ENCODE results near the gene CCDC141. TPM values are rescaled to one million over a fixed set of nuclear protein-coding genes. Genes with fewer than 3 reads are reported as not detected.

CCDC141 gene
- total RNA-seq, 1 experiment from 2014 or later, result 0.30 TPM

GRCh38 chr2:178895171-178895570 lies 154.8 kb downstream of the CCDC141 start:
- H3K79me2 ChIP-seq (ENCODE audit: low read length), result no peaks in the 10 kb centered on the region
- no peaks in the 10 kb centered on the region for H3K9me3 ChIP-seq (ENCODE audit: low read length)
- H3K4me1 ChIP-seq (ENCODE audit: low read length), result no peaks in the 10 kb centered on the region
- H2AFZ ChIP-seq (ENCODE audit: low read length), result no peak overlapping the region
- H3K4me3 ChIP-seq (ENCODE audit: low read length), result no peak overlapping the region
- no peak overlapping the region for H3K9ac ChIP-seq (ENCODE audit: low read length)
- H3K4me2 ChIP-seq (ENCODE audit: low read depth, low read length, poor library complexity, severe bottlenecking), result no peak overlapping the region
- H4K20me1 ChIP-seq (ENCODE audit: insufficient read depth, low read depth, low read length), result no peaks in the 10 kb centered on the region
- no peaks in the 10 kb centered on the region for H3K27me3 ChIP-seq (ENCODE audit: low read length)
- H3K9me2 ChIP-seq (replicated peaks; ENCODE audit: insufficient read depth, low read length), result no peaks in the 10 kb centered on the region
- no peaks in the 10 kb centered on the region for H3K36me3 ChIP-seq (ENCODE audit: insufficient read depth, low read length)
- no peak for DNase-seq
- H3K27ac ChIP-seq (ENCODE audit: low read length), result no peak overlapping the region

- no peaks in the 10 kb centered on the region for H3K27me3 ChIP-seq (ENCODE audit: low read length)
- no peak for DNase-seq
- no peaks in the 10 kb centered on the region for H3K4me1 ChIP-seq (ENCODE audit: low read length)
- no peak overlapping the region for H3K27ac ChIP-seq (ENCODE audit: low read length)
- no peak overlapping the region for H3K4me3 ChIP-seq (ENCODE audit: low read length)
- no peaks in the 10 kb centered on the region for H3K9me2 ChIP-seq (replicated peaks; ENCODE audit: insufficient read depth, low read length)
- H4K20me1 ChIP-seq (ENCODE audit: insufficient read depth, low read depth, low read length), result no peaks in the 10 kb centered on the region
- no peak overlapping the region for H2AFZ ChIP-seq (ENCODE audit: low read length)
- no peak overlapping the region for H3K4me2 ChIP-seq (ENCODE audit: low read depth, low read length, poor library complexity, severe bottlenecking)
- no peaks in the 10 kb centered on the region for H3K79me2 ChIP-seq (ENCODE audit: low read length)
- H3K36me3 ChIP-seq (ENCODE audit: insufficient read depth, low read length), result no peaks in the 10 kb centered on the region
- no peak overlapping the region for H3K9ac ChIP-seq (ENCODE audit: low read length)
- H3K9me3 ChIP-seq (ENCODE audit: low read length), result no peaks in the 10 kb centered on the region
Observed at GRCh38 chr2:178892751-178893625, 156.9 kb downstream of the CCDC141 start.

- H3K4me2 ChIP-seq (ENCODE audit: low read depth, low read length, poor library complexity, severe bottlenecking), result no peak overlapping the region
- H3K27me3 ChIP-seq (ENCODE audit: low read length), result no peaks in the 10 kb centered on the region
- no peak for DNase-seq
- no peaks in the 10 kb centered on the region for H3K4me1 ChIP-seq (ENCODE audit: low read length)
- H3K9me3 ChIP-seq (ENCODE audit: low read length), result no peaks in the 10 kb centered on the region
- H3K79me2 ChIP-seq (ENCODE audit: low read length), result no peaks in the 10 kb centered on the region
- H3K4me3 ChIP-seq (ENCODE audit: low read length), result no peak overlapping the region
- no peak overlapping the region for H3K27ac ChIP-seq (ENCODE audit: low read length)
- no peak overlapping the region for H3K9ac ChIP-seq (ENCODE audit: low read length)
- no peaks in the 10 kb centered on the region for H3K9me2 ChIP-seq (replicated peaks; ENCODE audit: insufficient read depth, low read length)
- no peak overlapping the region for H2AFZ ChIP-seq (ENCODE audit: low read length)
- H3K36me3 ChIP-seq (ENCODE audit: insufficient read depth, low read length), result no peaks in the 10 kb centered on the region
- no peaks in the 10 kb centered on the region for H4K20me1 ChIP-seq (ENCODE audit: insufficient read depth, low read depth, low read length)
Observed at GRCh38 chr2:178891959-178892485, 157.9 kb downstream of the CCDC141 start.

- Histone ChIP-seq H3K36me3 (ENCODE audit: insufficient read depth, low read length) (no peaks in the 10 kb centered on the region), H3K27ac (ENCODE audit: low read length) (no peak overlapping the region), H3K9me3 (ENCODE audit: low read length) (no peaks in the 10 kb centered on the region), H2AFZ (ENCODE audit: low read length) (no peak overlapping the region), H4K20me1 (ENCODE audit: insufficient read depth, low read depth, low read length) (no peaks in the 10 kb centered on the region), H3K4me1 (ENCODE audit: low read length) (no peaks in the 10 kb centered on the region), H3K27me3 (ENCODE audit: low read length) (no peaks in the 10 kb centered on the region), H3K9me2 (replicated peaks; ENCODE audit: insufficient read depth, low read length) (no peaks in the 10 kb centered on the region), H3K79me2 (ENCODE audit: low read length) (no peaks in the 10 kb centered on the region), H3K4me3 (ENCODE audit: low read length) (no peak overlapping the region), H3K4me2 (ENCODE audit: low read depth, low read length, poor library complexity, severe bottlenecking) (no peak overlapping the region), H3K9ac (ENCODE audit: low read length) (no peak overlapping the region)
- peak; percentile 86 for DNase-seq
Observed at GRCh38 chr2:178891265-178891958, 158.5 kb downstream of the CCDC141 start.

- no peaks in the 10 kb centered on the region for H3K9me3 ChIP-seq (ENCODE audit: low read length)
- H4K20me1 ChIP-seq (ENCODE audit: insufficient read depth, low read depth, low read length), result no peaks in the 10 kb centered on the region
- H2AFZ ChIP-seq (ENCODE audit: low read length), result no peak overlapping the region
- H3K4me2 ChIP-seq (ENCODE audit: low read depth, low read length, poor library complexity, severe bottlenecking), result no peak overlapping the region
- DNase-seq, result no peak
- H3K9me2 ChIP-seq (replicated peaks; ENCODE audit: insufficient read depth, low read length), result no peaks in the 10 kb centered on the region
- no peak overlapping the region for H3K4me3 ChIP-seq (ENCODE audit: low read length)
- H3K36me3 ChIP-seq (ENCODE audit: insufficient read depth, low read length), result no peaks in the 10 kb centered on the region
- H3K9ac ChIP-seq (ENCODE audit: low read length), result no peak overlapping the region
- H3K4me1 ChIP-seq (ENCODE audit: low read length), result no peaks in the 10 kb centered on the region
- H3K79me2 ChIP-seq (ENCODE audit: low read length), result no peaks in the 10 kb centered on the region
- no peaks in the 10 kb centered on the region for H3K27me3 ChIP-seq (ENCODE audit: low read length)
- H3K27ac ChIP-seq (ENCODE audit: low read length), result no peak overlapping the region
Observed at GRCh38 chr2:178886006-178886405, 163.9 kb downstream of the CCDC141 start.

- no peaks in the 10 kb centered on the region for H3K9me2 ChIP-seq (replicated peaks; ENCODE audit: insufficient read depth, low read length)
- DNase-seq, result no peak
- no peak overlapping the region for H3K27ac ChIP-seq (ENCODE audit: low read length)
Observed at GRCh38 chr2:178884440-178884839, 165.5 kb downstream of the CCDC141 start.

GRCh38 chr2:178882666-178883440 lies 167.1 kb downstream of the CCDC141 start:
- H3K27ac ChIP-seq (ENCODE audit: low read length), result no peak overlapping the region
- H2AFZ ChIP-seq (ENCODE audit: low read length), result no peak overlapping the region
- H3K4me2 ChIP-seq (ENCODE audit: low read depth, low read length, poor library complexity, severe bottlenecking), result no peak overlapping the region

More at GRCh38 chr2:178884440-178884839, 165.5 kb downstream of the CCDC141 start:
- Histone ChIP-seq H3K4me3 (ENCODE audit: low read length) (no peak overlapping the region), H3K27me3 (ENCODE audit: low read length) (no peaks in the 10 kb centered on the region), H3K4me1 (ENCODE audit: low read length) (no peaks in the 10 kb centered on the region), H3K9me3 (ENCODE audit: low read length) (no peaks in the 10 kb centered on the region), H3K9ac (ENCODE audit: low read length) (no peak overlapping the region), H3K79me2 (ENCODE audit: low read length) (no peaks in the 10 kb centered on the region), H3K4me2 (ENCODE audit: low read depth, low read length, poor library complexity, severe bottlenecking) (no peak overlapping the region), H4K20me1 (ENCODE audit: insufficient read depth, low read depth, low read length) (no peaks in the 10 kb centered on the region), H2AFZ (ENCODE audit: low read length) (no peak overlapping the region), H3K36me3 (ENCODE audit: insufficient read depth, low read length) (no peaks in the 10 kb centered on the region)

GRCh38 chr2:178881075-178881474 lies 168.9 kb downstream of the CCDC141 start:
- no peaks in the 10 kb centered on the region for H3K4me1 ChIP-seq (ENCODE audit: low read length)
- no peak overlapping the region for H3K4me3 ChIP-seq (ENCODE audit: low read length)
- H3K9ac ChIP-seq (ENCODE audit: low read length), result no peak overlapping the region
- DNase-seq, result no peak
- no peaks in the 10 kb centered on the region for H3K27me3 ChIP-seq (ENCODE audit: low read length)
- no peak overlapping the region for H3K27ac ChIP-seq (ENCODE audit: low read length)
- H4K20me1 ChIP-seq (ENCODE audit: insufficient read depth, low read depth, low read length), result no peaks in the 10 kb centered on the region
- H3K9me3 ChIP-seq (ENCODE audit: low read length), result no peaks in the 10 kb centered on the region
- H3K4me2 ChIP-seq (ENCODE audit: low read depth, low read length, poor library complexity, severe bottlenecking), result no peak overlapping the region
- no peaks in the 10 kb centered on the region for H3K36me3 ChIP-seq (ENCODE audit: insufficient read depth, low read length)
- no peaks in the 10 kb centered on the region for H3K9me2 ChIP-seq (replicated peaks; ENCODE audit: insufficient read depth, low read length)
- no peak overlapping the region for H2AFZ ChIP-seq (ENCODE audit: low read length)
- H3K79me2 ChIP-seq (ENCODE audit: low read length), result no peaks in the 10 kb centered on the region

More at GRCh38 chr2:178882666-178883440, 167.1 kb downstream of the CCDC141 start:
- H4K20me1 ChIP-seq (ENCODE audit: insufficient read depth, low read depth, low read length), result no peaks in the 10 kb centered on the region
- H3K27me3 ChIP-seq (ENCODE audit: low read length), result no peaks in the 10 kb centered on the region
- H3K9ac ChIP-seq (ENCODE audit: low read length), result no peak overlapping the region
- no peaks in the 10 kb centered on the region for H3K4me1 ChIP-seq (ENCODE audit: low read length)
- H3K9me2 ChIP-seq (replicated peaks; ENCODE audit: insufficient read depth, low read length), result no peaks in the 10 kb centered on the region
- H3K4me3 ChIP-seq (ENCODE audit: low read length), result no peak overlapping the region
- no peaks in the 10 kb centered on the region for H3K9me3 ChIP-seq (ENCODE audit: low read length)
- H3K36me3 ChIP-seq (ENCODE audit: insufficient read depth, low read length), result no peaks in the 10 kb centered on the region
- no peaks in the 10 kb centered on the region for H3K79me2 ChIP-seq (ENCODE audit: low read length)
- no peak for DNase-seq

All from Karpas-422 (cell line).